ENCODE results near the gene SPATA6L.

DNA sequence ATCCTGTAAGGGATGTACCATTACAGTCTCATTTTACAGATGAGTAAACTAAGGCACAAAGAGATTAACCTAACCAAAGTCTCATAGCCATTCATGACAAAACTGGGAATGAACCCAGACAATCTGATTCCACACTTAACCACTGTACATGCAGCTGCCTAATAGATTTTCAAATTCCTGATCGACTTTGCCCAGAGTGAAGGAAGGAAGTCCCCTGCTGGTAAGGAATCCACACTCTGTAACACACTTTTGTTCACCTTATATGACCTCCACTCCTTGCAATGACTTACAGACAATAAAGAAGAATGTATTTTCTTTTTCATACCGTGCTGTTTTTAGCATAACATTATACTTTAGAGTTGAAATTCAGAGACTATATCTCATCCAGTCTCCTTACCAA is 35.4 kb downstream of the SPATA6L start:
- TF ChIP-seq POLR2A (IDR thresholded peaks at IDR 0.05) = no peak
- TF ChIP-seq, protein P1, sequence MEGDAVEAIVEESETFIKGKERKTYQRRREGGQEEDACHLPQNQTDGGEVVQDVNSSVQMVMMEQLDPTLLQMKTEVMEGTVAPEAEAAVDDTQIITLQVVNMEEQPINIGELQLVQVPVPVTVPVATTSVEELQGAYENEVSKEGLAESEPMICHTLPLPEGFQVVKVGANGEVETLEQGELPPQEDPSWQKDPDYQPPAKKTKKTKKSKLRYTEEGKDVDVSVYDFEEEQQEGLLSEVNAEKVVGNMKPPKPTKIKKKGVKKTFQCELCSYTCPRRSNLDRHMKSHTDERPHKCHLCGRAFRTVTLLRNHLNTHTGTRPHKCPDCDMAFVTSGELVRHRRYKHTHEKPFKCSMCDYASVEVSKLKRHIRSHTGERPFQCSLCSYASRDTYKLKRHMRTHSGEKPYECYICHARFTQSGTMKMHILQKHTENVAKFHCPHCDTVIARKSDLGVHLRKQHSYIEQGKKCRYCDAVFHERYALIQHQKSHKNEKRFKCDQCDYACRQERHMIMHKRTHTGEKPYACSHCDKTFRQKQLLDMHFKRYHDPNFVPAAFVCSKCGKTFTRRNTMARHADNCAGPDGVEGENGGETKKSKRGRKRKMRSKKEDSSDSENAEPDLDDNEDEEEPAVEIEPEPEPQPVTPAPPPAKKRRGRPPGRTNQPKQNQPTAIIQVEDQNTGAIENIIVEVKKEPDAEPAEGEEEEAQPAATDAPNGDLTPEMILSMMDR (IDR thresholded peaks at IDR 0.05) = no peak
